DMS 273 treated with DMSO at 0.1 percent for 48 hours (cell line): ENCODE measurements around the gene WFDC6.

Experiments
- DNase-seq: peaks from one replicate; lab custom pipeline; 2025; lab: John Stamatoyannopoulos, UW

The WFDC6 gene

DNA sequence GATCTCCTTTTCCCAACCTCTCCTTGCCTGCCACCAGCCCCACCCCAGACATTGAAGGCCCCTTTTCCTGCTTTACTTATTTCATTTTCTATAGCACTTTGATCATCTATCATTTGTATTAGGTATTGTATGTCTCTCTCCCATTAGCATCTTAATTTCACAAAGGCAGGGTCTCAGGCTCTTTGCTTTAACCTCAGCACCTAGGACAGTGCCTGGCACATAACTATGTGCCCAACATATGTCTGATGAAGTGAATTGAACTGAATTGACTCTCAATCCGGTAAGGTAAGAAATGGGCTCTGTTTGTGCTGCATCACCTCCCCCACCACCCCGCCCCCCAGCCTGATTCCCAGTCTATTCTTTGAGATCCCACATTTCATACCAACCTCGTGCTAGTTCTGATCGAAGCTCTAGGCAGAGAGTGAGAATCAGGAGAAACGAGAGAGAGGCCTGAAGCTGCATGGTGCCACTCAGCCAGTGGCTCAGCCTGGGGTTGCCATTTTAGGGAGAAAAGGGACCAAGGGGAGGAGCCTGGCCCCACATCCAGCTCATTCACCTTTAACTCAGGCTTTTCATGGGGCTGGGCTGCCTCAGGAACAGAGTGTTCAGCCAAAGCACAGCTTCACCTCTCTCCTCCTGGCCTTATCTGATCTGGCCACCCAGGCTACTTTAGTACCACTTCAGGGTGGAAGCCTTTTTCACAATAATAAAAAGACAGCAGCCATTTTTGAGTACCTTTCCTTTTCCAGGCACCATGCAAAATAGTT lies 24.0 kb downstream of the WFDC6 start, which contains the start of gene SPINT3:
Gene SPINT3, minus strand, starts transcription at position 476 of the 767 bp plus-strand sequence. Its CDS starts 14 bp downstream, at position 462.
- DNase-seq: no peak

- no peak for DNase-seq
These were observed 28.9 kb downstream of the WFDC6 start for GRCh38 chr20:45510242-45510862.

DNA sequence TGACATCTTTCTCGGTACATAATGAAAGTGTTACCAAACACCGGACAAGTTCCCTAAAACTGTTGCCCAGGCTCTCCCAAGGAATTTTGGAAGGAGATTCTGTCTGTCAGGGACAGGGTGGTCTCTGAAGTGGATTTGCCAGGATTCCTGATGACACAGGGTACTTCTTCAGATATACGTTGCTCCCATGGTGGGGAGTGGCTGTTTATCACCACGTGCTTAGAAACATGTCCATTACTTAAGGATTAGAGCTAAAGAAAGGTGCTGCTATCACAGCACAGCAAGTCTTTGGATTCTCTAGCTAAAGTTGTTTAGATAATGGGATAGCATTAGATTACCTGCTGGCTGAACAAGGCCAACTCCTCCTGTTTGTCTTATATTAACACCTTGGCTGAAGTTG lies 30.2 kb downstream of the WFDC6 start:
- DNase-seq: no peak

DNA sequence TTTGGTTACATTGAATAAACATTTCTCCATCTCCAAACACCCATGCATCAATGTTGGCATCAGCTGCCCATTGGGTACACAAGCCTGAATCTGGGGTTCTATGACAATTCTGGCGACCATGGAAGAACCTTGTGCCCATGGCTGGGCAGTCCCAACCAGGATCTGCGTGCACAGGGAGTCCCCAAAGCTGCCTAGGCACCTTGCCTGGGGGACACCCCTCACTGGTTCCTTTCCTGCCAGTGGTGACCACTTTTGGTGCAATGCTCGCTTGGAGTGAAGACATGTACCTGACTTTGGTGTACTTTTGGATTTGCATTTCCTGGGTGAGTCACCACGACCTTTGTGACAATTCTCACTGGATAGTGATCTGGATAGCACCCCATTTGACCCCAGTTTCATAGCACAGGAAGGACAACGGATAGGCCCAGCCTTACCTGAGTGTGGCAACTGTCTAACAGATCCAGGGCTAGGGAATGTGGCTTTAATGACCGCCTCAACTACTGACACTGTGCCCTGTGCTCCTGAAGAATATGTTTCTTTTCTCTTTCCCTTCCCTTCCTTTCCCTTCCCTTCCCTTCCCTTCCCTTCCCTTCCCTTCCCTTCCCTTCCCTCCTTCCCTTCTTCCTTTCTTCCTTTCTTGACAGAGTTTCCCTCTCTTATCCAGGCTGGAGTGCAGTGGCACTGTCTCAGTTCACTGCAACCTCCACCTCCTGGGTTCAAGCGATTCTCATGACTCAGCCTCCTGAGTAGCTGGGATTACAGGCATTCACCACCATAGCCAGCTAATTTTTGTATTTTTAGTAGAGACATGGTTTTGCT lies 31.0 kb downstream of the WFDC6 start:
- no peak for DNase-seq

DNA sequence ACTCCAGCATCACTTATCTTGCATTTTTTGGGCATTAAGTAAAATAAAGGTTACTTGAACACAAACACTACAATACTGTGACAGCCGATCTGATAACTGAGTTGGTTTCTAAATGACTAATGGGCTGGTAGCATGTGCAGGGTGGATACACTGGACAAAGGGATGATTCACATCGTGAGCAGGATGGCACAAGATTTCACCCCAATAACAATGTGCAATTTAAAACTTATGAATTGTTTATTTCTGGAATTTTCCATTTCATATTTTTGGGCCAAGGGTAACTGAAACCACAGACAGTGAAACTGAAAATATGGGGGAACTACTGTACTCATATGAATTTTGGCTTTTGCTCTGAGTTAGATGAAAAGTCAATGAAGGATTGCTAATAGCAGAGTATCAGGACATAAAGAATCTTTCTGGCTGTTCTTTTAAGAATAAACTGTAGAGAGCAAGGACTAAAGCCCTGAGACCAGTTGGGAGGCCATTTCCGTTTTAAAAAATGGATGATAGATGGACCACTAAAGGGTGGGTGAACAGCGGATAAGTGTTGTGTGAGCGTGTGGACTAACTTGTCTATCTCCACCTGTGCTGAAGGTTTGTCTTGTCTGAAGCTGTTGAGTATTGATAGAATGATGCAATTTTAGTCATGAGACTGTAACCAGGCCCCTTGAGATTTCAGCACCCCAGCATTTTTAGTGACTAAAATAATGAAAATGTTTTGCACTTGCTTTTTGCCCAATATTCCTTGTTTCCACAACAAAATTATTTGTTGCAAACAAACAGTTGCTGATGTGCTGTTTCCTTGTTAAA lies 32.1 kb downstream of the WFDC6 start:
- no peak for DNase-seq

DNA sequence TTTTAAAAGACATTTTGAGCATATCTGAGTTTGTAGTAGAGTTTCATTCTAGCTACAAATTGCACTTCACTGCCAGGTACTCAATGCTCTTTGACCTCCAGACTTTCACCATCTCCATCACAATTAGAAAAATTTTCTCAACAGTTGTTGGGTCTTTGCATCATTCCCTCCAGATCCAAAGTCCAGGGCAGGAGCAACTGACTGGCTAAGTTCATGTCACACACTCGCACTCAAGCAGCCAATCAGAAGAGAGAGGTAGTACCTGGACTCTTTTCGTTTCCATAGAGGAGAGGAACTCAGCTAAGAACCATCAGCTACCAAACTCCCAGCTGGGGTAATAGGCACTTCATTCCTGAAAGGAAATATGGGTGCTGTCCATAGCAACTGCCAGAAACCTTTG lies 32.9 kb downstream of the WFDC6 start:
- DNase-seq: no peak

DNA sequence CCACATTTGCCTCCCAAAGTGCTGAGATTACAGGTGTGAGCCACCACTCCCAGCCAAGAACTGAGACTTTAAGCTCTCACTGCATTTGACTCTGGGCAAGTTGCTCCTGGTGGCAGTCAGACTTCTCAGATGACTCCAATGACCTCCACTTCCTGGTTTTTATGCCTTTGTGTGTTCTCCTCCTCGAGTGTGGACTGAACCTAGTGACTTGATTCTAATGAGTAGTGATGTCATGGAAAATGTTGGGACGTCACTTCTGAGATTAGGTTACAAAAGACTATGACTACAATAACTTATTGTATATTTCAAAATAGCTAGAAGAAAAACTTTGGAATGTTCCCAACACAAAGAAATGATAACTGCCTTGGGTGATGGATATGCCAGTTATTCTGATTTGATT lies 35.9 kb downstream of the WFDC6 start:
- DNase-seq: no peak

- DNase-seq: no peak
These were observed 36.7 kb downstream of the WFDC6 start for GRCh38 chr20:45502561-45502960.

GRCh38 chr20:45501600-45501999 lies 37.7 kb downstream of the WFDC6 start:
- no peak for DNase-seq

DNA sequence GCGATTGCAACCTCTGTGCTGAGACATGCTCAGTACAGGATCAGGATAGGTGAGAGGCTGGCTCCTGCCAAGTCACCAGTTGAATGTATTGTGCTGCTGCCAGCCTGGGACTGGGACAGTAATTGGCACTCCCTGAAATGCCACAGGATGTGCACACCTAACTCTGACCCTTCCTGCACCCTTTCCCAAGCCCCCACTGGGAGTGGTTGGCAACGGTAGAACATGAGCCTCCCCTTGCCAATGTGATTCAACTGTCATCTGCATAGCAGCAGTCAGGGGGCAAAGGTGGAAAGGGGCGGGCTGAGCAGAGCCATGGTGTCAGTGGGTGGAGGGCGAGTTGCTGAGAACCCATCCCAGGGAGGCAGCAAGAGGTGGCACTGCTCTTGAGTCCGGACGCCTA lies 39.3 kb downstream of the WFDC6 start:
- no peak for DNase-seq

DNA sequence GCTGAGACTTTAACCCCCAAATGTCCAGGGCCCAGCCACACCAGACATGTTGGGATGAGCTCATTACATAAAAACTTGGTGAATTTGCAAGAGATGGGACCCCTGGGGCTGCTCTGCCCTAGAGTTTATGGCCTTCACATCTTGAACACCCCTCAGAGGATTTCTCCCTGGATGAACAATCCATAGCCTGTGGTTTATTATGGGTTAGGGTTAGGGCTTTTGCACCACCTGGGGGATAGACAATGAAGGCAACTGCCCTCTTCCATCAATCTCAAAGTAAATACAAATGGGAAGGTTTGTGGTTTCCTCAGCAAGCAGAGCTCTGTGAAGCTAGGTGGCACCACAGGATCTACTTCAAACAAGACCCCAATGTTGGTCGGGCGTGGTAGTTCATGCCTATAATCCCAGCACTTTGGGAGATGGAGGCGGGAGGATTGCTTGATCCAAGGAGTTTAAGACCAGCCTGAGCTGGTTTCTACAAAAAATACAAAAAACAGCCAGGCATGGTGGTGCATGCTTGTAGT lies 41.2 kb downstream of the WFDC6 start:
- no peak for DNase-seq

DNA sequence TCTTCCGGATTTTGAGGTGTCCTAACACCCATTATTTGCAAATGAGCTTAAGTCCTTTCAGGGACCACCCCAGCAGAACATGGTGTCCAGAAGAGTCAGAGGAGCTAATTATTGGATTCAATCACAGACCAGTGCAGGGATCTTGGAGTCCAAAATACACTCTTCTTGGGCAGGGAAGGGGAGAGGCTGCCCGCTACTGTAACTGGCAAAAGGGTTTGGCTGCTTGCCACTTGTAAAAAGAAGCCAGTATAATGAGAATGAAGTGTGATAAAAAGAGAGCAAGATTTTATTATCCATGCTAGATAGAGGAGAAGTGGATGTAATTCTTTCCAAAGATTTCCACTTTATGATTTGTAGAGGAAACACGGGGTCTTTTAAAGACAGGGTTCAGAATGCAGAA lies 43.1 kb downstream of the WFDC6 start:
- no peak for DNase-seq

GRCh38 chr20:45495501-45495941 lies 43.8 kb downstream of the WFDC6 start:
- no peak for DNase-seq

DNA sequence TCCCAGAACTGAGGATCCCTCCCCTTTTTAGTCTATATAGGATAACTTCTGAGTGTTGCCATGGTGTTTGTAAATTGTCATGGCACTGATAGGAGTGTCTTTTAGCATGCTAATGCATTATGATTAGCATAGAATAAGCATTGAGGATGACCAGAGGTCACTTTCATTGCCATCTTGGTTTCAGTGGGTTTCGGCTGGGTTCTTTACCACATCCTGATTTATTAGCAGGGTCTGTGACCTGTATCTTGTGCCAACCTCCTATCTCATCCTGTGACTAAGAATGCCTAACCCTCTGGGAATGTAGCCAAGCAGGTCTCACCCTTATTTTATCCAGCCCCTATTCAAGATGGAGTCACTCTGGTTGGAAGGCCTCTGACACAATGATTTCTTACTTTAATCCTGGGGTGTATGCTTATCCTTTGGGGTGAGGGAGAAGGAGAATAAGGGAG lies 50.2 kb downstream of the WFDC6 start:
- DNase-seq: no peak

- DNase-seq: no peak
These were observed 52.0 kb downstream of the WFDC6 start for GRCh38 chr20:45487231-45487635.

GRCh38 chr20:45485388-45485787 lies 53.9 kb downstream of the WFDC6 start:
- DNase-seq: no peak

- no peak for DNase-seq
These were observed 54.6 kb downstream of the WFDC6 start for GRCh38 chr20:45484676-45485075.
